Germinal center (tissue), 1 donor: ENCODE results near the gene ZMIZ1.
A peak's percentile ranks its signal among the peaks of the same experiment; 100 is the strongest.

Experiments
- DNase-seq: peaks from one replicate; pipeline ENCODE4 v3.0.0; 2012; ENCODE audit warnings: mixed read lengths, low spot score

The ZMIZ1 gene

DNA sequence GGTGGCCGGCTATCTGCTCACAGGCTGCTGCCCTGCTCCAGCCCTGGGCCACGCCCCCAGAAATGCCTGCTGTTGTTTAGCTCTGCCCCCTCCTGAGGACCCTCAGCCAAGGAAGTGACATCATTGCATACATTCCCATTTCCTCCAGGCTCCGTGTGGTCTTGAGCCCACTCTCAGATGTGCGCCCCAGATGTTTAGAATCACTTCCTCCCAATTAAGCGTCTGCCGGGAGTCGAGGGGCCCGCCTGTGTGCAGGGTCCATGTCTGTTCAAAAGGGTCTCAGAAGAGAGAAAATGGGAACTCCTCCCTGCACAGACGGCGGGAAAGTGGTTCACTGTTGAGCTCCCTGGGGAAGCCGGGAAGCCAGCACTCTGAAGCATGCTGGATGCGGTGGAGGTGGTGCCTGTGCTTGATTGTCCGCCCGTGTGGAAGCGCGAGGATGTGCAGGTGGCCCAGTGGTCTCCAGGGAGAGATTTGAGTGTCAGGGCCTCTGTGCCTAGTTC, 161.6 kb downstream of the ZMIZ1 start:
- peak; percentile 25 for DNase-seq

DNA sequence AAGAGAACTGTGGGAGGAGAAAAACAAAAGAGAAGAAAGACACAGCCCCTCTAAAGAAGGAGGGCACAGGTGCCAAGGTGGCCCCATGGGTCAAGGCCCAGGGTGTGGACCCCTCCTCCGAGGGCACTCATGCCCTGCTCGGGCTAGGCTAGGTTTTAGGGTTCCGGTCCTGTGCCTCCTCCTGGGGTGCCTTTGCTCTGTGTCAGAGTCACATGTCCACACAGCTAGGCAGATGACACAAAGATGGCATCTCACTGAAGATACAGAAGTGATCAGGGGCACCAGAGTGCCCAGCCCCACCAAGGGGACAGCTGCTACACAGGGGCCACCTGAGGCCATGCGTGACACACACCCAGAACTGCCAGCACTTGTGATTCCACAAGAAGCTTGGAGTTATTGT, 162.1 kb downstream of the ZMIZ1 start:
- no peak for DNase-seq

DNA sequence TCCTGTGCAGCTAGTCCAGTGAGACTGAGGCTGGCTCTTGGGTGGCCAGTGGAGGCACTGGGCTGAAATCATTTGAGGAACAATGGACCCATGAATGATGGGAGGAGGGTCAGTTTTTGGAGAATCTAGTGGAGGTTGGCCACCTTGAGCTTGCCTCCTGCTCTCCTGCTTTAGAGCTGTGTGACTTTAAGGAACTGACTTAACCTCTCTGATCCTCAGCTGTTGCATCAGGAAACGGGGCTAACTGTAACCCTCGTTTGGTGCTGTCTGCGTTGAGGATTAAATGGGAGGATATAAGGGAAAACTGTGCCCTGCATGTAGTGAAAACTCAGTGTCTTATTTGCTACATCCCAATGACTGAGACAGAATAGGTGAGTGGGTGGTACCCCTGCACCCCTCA, 163.1 kb downstream of the ZMIZ1 start:
- DNase-seq = no peak

DNA sequence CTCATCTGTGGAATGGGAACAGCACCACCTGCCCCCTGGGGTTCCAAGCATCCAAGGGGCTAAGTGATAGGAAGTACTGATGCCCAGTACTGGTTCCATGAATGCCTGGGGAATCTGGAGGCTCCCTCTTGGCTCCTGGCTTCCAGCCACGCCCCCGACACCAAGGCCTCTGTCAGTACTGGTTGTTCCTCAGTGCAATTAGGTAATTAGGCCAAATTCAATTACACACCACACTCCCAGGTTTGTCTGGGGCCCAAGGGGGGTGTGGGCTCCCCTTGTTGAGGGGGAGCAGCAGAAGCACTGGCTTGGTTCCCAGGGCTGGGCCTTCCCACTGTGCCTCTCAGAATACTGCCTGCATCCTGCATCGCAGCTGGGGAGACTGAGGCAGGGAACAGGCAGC, 164.1 kb downstream of the ZMIZ1 start:
- DNase-seq = no peak

DNA sequence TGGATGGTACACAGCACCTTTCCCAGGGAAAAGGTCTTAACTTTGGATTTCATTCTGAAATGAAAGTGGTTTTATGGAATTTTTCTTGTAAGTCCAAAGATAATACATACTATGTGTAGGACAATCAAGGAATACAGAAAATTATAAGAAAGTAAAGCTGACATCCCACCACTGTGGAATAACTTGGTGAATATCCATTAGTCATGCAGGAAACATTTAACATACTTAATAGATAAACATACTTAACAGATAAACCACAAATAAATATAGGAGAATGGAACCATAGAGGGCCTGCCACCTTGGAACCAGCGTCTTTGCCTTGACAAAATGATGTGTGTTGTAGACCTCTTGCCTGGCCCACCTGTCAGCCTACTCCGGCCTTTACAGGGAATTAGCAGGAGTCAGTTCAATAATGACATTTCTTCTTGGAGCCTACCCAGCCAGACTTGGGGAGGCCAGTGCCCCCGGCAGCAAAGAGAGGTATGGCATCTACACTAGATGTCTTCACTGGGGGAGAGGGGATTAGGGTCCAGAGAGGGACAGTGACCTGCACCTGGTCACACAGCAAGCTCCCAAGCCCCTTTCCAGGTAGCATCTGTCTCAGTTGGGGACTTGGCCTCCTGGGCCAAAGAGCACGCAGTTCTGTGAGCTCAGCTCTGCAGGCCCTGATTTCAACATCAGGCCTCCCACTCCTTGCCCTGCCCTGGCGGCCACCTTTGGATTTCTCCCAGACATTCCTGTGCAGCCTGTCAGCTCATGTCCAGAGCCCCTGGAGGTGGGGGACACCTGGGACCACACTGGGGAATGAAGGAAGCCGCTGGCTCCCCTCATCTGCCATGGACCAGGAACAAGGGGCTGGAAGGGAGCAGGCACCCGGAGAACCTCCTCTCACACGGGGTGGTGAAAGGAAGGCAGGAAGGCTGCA, 165.9 kb downstream of the ZMIZ1 start:
- DNase-seq = no peak

DNA sequence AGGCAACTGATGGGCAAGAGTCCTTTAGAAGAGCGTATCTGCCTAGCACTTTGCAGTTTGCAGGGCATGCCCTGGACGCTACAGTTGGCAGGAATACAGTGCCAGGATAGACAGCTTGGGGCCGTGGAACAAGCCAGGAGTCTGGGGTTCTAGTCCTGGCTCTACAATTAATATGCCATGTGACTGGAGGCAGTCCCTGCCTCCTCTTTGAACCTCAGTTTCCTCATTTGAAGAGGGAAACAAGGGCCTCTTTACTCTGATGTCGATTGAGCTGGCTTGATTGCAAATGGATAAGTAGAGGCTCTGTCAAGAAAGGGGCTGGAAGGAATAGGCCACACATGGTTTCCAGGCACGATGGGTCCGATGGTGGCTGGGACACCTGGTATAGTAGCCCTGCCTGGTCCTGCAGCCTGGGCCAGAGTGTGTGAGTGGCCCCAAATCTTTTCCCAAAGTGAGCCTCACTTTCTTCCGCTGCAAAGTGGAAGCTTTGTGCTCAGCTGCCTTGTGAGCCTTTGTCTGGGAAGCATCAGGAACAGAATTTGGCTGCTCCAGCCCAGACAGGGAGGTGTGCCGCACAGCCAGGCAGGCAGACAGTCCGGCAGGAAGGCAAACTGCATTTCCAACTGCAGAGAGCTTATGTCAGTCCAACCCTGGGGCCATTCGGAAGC, 167.1 kb downstream of the ZMIZ1 start:
- DNase-seq = no peak

DNA sequence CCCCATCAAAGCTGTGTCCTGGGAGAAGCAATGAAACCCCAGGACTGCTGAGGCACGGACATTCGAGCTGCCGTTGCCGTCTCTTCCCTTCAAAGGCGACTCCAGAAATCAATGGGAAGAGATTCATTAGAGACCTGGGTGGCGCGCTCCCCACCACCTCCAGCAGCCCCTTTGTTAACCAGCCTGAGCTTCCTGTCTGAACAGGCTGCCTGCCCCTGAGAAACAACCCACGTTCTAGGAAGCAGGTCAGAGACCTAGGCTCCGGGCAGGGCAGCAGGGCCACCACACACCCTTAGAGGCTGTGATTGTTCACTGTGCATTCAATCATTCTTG, 167.6 kb downstream of the ZMIZ1 start:
- DNase-seq = no peak

DNA sequence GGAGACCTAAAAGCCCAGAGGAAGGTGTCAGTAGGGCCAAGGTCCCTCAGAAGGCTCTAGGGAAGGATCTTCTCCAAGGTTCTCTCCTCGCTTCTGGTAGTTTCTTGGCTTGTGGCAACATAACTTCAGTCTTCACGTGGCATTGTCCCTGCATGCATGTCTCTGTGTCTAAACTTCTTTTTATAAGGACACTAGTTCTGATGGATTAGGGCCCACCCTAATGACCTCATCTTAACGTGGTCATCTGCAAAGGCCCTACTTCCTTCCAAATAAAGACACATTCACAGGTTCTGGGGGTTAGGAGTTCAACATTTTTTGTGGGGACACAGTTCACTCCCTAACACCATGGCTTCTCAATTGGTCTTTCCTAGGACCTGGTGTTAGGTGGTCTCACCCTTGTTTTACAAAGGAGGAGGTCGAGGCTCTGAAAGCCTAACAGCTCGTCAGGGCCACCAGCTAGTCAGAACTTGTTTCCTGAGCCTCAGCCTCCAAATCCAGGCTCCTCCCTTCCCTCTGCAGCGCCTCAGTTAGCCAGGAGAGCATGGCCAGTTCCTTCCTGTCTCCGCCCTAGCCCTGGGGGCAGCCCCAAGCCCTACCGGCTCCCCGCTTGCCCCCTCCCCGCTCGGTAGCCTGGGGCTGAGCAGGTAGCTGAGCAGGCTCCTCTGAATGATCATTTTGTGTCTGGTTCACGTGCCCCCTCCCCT, 168.8 kb downstream of the ZMIZ1 start:
- no peak for DNase-seq

DNA sequence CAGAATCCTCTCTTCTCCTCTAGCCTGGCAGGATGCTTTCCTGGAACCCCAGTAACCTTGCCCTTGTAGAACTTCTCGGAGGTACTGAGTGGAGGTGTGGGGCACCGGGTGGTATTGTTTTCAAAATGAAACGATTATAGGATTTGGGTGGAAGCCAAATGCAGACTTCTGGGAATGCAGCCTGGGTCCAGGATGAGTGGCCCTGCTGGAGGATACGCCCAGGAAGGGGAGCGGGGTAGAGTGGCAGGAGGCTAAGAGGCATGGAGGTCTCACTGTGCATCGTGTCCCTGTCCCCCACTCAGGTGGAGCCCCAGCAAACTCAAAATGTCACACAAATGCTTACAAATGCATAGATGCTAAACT, 169.4 kb downstream of the ZMIZ1 start:
- no peak for DNase-seq

DNA sequence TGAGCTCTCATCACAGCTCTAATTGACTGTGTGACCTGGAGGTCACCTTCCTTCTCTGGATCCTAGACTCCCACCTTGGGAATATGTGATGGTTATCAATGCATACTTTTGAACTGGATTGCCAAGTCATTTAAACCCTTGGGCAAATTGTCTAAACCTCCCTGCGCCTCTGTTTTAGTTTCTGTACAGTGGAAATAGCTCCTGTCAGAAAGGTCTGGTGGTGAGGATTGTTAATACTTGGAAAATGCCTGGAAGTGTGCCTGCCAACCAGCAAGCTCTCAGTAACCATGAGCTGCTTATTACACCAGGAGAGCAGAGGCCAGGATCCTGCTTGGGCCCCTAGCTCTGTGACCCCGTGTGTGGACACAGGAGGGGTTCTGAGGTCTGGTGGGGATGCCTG, 169.8 kb downstream of the ZMIZ1 start:
- DNase-seq = no peak

DNA sequence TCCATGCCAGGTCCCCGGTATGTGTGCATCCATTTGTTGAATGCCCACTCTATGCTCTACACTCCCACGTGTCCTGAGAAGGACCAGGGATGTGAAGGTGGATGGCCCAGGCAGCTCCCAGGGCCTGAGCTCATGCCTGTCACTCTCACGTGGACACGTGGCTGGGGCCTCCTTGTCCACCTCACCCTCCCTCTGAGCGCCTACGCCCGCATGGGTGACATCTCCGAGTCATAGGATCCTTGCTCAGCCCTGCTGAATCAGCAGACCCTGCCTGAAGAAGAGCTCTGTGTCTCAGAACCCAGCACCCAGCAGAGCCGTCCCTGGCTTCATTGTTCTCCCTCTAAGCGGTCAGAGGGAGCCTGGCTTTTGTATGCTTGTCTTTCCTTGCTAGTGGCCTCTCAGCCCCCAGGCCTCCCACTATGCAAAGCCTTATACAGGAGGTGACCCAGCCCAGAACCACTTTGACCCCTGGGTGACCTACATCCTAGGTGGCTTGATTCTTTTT, 170.6 kb downstream of the ZMIZ1 start:
- DNase-seq = no peak

DNA sequence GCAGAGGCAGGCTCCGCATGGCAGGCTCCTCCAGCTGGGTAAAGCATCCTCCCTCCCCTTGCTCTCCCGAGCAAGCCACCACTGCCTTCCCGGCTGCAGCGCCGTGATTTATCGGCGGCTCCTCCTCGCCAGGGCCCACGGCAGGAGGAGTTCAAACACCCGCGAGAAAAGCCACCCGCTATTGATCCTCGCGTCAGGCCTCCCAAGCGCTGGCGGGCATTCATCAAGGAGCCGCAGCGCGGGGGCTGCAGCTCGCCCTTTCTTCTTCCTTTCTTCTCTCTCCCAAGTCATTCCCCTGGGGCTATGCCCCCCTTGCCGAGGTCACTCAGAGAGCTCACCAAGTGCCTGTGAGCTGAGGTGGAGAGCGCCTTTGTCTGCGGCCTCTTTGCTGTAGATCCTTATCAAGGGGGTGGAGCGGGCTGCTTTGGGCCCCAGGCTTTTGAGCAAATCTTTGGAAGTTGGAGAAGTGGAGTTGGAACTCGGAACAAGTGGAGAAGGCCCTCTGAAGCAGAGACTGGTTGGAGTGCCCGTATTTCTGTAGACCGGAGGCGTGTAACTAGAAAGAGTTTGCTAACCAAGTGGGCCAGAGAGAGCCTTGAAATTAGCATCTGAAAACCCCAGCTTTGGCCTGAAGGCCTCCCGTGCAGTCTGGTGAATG, 171.3 kb downstream of the ZMIZ1 start:
- DNase-seq = no peak

DNA sequence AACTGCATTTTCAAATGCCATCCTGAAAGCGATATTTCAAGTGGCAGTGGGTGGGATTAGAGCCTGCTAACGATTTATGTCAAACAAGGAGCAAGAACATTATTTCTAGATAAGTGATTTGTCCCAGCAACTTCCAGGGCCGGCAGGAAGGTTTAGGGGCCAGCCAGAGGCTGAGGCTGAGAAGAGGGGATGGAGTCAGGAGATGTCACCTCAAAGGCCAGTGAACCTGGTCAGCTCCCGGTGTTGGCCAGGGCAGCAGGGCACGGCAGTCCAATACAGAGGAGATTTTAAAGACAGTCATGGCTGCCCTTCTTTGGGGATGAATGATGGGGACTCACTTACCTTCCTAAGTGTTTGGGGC, 172.8 kb downstream of the ZMIZ1 start:
- DNase-seq = no peak

DNA sequence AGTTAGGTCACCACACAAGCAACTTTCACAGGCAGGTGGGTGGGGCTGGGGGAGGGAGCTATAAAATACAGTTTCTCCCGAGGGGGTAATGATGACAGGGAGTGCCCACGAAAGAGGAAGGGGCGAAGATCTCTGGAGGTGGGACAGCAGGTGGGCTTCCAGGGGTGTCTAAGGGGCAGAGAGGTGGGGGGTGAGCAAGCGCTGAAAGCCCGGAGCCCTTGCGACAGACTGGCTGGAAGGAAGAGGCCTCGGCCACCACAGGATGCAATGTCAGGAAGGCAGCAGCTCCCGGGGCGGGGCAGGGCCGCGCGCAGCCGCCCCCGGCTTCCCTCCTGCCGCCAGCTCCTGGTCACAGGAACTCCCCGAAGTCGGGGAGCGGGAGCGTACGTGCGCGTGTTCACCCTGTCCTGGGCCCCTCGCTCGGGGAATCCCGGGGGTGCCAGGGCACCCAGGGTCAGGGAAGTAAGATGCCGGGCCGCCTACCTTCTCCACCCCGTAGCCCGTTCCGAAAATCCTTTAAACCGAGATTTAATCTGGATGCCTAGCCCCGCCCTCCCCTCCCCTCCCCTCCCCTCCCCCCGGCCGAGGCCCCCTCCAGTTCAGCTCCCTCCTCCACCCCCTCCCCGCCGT, 173.3 kb downstream of the ZMIZ1 start:
- DNase-seq = peak; percentile 56

DNA sequence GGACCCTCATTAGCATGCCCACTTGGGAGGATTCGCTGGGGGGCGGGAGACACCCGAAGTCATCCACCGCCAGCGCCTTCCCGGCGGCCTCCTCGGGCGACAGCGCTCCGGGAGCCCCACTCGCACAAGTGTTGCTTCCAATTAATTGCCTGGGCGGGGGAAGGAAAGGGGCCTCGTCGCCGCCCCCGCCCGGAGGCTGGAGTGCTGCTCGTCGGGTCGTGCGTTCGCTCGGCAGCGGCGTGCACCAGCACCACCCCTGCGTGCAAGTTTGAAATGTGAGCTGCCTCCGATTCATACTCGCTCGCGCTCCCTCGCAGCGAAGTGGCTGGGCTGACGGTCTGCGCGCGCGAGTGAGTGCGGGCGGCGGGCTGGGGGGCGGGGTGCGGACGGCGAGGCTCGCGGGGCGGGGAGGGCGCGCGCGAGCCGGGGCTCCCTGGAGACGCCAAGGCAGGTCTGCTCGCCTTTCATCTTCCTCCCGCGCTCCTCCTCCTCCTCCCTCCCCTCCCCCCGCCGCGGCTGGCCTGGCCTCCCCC, 173.9 kb downstream of the ZMIZ1 start:
- DNase-seq = peak; percentile 82

DNA sequence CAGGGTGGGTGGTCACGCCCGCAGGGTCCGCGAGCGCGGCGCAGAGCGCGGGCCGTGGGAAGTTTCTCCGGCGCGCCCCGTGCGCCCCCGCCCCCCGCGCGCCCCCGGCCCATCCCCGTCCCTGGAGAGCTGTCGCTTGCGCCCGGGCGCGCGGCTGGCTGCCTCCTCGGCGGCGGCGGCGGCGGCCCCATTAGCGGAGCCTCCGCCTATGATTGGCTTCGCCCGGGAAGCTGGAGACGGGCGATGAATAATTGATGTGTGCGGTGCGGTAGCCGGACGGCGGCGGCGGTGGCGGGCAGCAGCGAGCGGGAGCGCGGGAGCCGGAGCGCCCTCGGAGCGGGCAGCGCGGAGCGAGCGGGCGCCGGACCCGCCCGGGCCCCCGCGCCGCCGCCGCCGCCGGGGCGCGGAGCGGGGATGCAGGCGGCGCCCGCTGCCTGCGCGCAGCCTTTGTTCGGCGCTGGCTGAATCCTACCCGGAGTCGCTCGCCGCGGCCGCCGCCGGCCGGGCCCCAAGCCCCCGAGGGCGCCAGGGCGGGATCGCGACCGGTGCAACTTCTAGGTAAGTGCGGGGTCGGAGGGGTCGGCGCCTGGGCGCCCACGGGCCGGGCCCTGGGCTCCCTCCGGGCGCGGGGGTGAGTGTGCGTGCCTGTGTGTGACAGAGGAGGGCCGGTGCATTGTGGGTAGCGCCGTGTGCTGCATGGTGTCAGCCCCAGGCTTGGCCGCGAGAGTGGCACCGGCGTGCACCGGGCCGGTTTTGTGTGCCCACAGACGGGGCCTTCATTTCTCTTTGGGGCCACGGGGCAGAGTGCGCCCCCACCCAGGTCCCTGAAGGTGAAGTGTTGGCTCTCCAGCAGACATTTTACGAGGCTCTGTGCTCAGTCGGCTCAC, 174.7 kb downstream of the ZMIZ1 start:
- peak; percentile 81 for DNase-seq

DNA sequence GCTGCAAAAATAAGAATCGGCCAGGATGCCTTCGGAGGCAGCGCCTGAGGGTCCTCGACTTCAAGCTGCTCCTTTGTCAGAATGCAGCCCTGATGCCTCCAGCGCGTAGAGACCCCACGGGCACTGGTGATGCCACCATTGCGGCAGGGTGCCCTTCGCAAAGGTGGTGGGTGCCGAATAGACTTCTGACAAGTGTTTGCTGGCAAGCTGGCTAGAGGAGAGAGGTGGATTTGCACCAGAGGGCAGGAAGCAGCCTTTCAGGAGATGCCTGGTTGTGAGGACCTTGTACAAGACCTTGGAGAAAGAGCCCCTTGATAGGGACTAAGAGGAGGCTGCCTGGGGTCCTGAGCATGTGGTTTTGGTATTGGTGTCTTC, 175.3 kb downstream of the ZMIZ1 start:
- peak; percentile 50 for DNase-seq

DNA sequence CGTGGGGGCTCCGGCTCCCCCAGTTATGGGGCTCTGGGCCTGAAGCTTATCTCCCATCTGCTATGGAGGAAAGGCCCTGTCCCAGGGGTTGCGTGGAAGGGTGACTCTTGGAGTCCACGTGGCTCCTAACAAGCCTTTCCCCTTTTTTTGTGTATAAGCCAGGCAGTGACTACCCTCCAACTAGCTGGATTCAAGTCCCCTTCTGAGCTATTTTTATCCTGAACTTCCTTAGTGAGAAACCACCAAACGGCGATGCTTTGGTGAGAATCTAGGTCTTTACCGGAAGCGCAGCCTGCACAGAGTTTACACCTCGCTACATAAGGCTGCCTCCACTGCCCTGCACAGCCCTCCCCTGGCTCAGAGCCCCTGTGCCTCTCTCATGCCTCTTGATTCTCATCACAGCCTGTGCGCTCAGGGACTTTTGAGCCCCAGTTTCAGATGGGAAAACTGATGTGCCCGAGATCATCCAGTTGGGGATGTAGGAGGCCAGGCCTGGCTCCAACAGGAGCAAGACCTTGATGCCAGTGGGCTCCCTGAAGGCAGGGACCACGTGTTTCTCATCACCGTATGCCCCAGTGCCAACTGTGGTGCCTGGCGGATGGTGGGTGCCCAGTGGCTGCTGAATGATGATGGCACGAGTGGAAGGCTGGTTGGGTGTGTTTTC, 176.2 kb downstream of the ZMIZ1 start:
- DNase-seq = peak; percentile 74

DNA sequence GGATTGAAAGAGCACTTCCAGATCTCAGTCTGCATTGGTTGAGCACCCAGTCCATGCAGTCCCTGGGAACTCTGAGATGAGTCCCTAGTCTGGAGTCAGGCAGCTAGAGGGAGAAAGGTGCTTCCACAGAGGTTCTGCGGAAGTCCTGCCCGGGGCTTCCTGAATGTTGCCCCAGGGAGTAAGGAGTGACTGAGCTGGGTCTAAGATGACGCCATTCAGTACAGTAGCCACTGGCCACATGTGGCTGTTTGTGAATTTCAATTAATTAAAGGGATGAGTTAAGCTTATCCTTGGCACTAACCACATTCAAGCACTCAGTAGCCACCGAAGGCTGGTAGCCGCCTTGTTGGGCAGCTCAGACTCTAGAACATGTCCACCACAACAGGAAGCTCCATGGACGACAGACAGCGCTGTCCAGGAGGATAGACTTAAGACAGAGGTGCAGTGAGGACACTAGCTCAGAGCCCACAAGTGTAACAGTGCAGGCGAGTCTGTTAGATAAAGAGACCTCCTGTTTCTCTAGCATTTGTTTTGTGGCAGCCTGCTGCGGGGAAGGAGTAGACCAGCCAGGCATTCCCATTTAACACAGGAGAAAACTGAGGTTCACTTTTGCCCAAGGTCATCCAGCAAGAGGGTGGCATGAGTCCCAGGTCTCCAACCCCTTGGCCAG, 176.9 kb downstream of the ZMIZ1 start:
- no peak for DNase-seq
